HG02678 (cell line): ENCODE results near the gene ENTPD2.

ENCODE experiments used
- ATAC-seq: cut with Tn5 transposase; IDR thresholded peaks from one replicate; pipeline ENCODE4 v1.9.1; 2021; ENCODE audit warnings: mild to moderate bottlenecking, moderate library complexity; ENCODE audit not compliant: unreplicated experiment

Gene ENTPD2

DNA sequence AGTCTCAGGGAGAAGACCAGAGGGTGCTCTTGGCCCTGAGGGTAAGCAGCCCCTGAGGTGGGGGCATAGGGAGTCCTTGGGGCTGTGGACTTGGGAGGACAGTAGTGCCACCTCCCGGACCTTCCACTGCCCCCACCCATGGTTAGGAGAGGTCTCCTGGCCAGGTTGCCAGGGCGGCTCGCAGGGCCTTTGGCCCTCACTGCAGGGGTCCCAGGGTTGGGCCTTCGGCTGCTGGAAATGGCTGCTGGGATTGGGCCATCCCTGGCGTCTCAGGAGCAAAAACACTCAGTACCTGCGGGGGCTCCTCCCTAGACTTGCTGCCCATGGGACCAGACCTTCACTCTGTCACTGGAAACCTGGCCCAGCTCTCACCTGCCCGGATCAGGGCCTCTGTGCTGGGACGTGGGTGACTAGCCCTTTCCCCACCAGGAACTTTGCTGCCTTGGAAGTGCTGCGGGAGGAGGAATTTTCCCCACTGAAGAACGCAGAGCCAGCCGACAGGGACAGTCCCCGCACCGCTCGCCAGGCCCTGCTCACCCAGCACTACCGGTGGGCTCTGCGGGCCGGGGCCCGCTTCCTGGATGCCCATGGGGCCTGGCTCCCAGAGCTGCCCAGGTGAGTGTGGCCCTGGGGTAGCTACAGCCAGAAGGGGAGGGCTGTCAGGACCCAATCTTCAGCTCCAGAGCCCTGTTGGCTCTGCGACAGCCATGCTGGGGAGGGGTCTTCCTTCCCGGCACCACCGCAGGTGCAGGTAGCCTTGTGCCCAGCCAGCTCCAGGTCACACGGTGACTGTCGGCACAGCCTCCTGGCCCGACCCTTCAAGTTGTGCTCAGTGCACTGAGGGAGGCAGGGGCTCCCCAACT, 26.6 kb upstream of the ENTPD2 start:
- ATAC-seq: no peak

DNA sequence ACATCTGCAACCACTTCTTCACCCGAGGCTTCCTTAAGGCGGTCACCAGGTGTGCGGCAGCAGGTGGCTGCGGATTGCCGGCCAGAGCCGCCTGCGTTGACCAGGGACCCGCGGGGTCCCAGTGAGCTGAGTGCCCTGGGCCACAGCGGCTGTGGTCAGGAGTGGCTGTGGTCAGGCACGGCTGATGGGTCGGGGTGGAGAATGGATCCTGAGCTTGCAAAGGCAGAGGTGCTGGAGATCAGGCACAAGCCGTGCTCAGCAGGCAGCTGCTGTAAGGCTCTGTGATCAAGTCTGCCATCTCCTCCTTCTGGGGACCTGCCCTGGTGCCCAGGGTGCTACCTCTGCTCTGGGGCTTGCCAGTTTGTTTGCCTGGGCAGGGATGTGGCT, 25.5 kb upstream of the ENTPD2 start:
- ATAC-seq: no peak

DNA sequence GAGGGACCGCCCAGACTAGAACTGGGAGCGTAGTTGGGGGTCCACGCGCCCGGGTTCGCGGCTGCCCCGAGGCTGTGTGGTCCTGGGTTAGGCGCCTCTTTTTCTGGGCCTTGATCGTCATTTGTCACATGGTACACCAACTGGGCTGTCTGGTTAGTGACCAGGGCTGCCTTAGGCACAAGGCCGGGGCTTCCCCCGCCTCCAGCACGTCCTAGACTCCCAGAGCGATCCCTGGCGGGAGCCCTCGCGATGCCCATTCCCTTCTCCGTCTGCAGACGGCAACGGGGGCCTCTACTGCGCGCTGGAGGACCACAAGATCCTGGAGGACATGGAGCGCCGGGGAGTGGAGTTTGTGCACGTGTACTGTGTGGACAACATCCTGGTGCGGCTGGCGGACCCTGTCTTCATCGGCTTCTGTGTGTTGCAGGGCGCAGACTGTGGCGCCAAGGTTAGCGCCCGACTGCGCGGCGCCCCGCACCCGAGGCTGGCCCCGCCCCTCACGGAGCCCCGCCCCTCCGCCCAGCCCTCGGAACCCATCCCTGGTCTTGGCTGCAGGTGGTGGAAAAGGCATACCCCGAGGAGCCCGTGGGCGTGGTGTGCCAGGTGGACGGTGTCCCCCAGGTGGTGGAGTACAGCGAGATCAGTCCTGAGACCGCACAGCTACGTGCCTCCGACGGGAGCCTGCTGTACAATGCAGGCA, 25.0 kb upstream of the ENTPD2 start:
- ATAC-seq: no peak

DNA sequence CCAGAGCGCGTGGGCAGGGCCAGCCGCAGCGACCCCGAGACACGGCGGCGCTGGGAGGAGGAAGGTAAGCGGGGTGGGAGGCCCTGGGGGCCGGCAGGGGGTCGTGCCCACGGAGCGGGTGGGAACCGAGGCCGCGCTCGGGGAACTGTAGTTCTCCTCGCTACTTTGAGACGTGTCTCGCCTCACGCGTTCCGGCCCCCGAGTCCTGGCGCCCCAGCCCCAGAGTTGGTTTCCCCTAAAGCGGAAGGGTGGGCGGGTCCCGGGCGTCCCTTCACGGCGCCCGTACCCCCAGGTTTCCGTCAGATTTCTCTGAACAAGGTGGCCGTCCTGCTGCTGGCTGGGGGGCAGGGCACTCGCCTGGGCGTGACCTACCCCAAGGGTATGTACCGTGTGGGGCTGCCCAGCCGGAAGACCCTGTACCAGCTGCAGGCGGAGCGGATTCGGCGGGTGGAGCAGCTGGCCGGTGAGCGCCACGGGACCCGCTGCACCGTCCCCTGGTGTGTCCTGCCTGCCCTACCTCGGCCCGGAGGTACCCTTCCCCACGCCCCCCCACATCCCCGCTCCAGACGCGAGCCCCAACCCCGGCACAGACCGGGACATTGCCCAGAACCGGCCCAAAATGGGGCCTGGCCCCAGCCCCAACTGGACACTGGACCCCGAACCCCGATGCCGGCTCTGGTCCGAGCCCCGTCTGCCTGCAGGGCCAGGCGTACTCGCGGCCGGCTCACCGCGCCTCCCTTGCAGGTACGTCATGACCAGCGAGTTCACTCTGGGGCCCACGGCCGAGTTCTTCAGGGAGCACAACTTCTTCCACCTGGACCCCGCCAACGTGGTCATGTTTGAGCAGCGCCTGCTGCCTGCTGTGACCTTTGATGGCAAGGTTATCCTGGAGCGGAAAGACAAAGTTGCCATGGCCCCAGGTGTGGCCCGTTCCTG, 24.2 kb upstream of the ENTPD2 start:
- peak; percentile 30 for ATAC-seq

DNA sequence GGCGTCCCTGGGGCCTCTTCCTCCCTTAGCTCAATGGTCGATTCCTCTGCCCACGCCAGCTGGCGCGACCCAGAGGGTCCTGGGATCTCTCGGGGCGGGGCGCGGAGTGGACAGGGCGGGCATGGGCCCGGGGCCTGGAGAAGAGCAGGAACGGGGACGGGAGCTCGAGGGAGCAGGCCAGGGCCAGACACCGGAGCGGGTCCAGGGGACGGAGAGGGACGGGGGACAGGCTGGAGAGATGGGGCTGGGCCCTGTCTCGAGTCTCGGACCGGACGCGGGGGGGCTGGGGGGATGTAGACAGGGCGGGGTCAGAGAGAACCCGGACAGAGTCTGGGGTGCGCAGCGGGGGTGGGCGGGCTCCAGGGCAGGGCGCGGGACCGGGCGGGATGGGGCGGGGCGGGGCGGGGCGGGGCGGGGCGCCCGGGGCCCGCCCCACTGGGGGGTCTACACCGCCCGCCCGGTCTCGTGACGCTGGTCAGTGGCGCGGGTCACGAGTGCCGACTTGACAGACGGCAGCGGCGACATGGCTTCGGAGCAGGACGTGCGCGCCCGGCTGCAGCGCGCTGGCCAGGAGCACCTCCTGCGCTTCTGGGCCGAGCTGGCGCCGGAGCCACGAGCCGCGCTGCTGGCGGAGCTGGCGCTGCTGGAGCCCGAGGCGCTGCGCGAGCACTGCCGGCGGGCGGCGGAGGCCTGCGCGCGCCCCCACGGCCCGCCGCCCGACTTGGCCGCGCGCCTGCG, 23.3 kb upstream of the ENTPD2 start, which contains the start of gene UAP1L1:
UAP1L1 (plus strand) TSS at position 508 of the 738 bp plus-strand sequence; CDS start at position 524, 16 bp downstream.
- peak; percentile 69 for ATAC-seq

DNA sequence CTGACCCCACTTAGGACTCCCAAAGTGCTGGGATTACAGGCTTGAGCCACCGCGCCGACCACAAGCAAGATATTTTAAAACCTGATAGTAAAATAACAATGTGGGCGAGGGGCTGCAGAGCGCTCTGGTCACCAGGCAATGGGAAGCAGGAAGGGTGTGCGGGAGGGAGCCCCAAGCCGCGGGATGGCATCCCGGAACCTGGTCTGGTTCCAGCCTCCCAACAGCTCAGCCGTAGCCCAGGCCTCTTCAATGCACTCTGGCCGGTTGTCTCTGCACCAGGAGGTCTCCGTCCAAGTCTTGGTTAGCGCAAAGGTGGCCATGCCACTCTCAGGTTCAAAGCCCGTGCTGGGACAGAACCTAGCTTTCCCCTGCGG, 22.8 kb upstream of the ENTPD2 start:
- ATAC-seq: peak; percentile 12

DNA sequence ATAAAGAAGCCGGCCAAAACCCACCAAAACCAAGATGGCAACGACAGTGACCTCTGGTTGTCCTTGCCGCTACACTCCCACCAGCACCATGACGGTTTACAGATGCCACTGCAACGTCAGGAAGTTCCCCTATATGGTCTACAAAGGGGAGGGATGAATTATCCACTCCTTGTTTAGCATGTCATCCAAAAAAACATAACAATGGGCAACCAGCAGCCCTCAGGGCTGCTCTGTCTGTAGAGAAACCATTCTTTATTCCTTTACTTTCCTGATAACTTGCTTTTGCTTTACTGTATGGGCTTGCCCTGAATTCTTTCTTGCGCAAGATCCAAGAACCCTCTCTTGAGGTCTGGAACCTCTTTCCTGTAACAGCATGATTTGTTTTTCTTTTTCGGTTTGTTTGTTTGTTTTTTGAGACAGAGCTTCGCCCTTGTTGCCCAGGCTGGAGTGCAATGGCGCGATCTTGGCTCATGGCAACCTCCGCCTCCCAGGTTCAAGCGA, 21.5 kb upstream of the ENTPD2 start:
- no peak for ATAC-seq

DNA sequence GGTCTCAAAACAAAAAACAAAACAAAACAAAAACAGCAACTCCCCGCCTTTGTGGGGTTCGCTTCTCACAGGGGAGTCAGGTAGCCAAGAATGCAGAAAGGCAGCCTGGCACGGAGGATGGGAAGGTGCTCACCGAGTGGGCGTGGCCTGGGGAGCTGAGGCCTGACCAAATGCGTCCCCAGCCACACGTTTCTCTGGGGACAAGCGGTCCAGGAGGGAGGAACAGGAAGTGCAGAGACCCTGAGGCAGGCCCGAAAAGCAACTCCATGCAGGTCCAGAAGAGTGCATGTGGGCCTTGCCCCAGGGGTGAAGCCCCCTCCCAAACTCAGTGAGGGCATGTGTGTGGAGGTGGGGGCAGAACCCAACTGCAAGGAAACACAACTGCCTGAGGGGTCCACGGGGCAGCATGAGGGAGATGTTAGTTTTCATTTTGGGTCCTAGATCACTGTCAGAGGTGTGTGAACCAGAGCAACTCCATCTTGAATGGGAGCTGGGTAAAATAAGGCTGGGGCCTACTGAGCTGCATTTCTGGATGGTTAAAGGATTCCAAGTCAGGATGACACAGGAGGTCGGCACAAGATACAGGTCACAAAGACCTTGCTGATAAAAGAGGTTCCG, 20.9 kb upstream of the ENTPD2 start:
- no peak for ATAC-seq

DNA sequence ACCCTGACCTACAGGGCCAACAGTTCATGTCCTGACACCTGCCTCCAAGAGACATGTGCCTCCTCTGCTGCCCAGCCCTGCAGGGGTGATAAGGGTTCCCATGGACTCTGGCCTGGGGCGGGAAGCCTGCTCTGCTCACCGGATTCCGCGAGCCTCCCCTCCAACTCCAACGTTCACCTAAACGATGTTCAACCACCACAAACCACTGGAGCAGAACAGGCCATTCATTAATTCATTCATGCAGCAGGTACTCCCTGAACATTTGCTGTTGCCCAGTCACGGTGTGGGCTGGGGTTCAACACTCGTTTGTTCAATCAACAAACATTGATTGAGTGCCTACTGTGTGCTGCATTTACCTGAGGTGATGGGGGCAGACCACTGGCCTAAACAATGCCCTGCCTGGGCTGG, 20.1 kb upstream of the ENTPD2 start:
- ATAC-seq: no peak

DNA sequence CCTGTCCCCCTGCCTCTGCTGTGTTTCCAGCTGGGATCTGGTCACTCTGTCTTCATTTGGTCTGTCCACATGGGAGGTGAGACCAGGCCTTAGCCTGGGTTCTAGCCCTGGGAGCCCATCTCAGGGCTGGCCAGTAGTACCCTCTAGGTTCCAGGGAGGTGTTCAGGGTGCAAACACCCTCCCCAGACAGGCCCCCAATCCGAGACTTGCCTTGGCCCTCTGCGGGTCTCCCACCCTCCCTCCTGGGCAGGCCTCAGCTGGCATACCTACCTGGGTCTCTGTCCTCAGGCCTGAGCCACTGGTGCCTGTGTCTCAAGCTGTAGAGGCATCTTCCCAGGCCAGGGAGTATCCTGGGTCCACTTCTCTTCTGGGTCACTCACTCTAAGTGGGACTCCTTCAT, 17.4 kb upstream of the ENTPD2 start:
- no peak for ATAC-seq

DNA sequence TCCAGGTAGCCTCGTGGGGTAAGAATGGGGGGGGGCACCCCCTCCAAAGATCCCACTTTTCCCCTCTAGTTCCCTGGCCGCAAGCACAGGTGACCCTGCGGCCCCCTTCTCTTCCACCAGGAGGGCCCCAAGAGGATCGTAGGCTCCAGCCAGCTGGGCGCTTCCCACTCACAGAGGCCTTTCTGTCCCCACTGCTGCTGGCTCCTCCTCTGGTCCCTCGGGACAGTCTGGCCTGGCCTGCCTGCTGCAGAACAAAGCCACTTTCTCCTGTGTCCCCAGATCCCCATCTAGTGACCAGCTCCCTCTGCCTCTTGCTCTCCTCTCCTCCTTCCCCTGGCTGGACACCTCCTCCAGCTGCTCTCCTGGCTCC, 17.0 kb upstream of the ENTPD2 start:
- ATAC-seq: peak; percentile 8

DNA sequence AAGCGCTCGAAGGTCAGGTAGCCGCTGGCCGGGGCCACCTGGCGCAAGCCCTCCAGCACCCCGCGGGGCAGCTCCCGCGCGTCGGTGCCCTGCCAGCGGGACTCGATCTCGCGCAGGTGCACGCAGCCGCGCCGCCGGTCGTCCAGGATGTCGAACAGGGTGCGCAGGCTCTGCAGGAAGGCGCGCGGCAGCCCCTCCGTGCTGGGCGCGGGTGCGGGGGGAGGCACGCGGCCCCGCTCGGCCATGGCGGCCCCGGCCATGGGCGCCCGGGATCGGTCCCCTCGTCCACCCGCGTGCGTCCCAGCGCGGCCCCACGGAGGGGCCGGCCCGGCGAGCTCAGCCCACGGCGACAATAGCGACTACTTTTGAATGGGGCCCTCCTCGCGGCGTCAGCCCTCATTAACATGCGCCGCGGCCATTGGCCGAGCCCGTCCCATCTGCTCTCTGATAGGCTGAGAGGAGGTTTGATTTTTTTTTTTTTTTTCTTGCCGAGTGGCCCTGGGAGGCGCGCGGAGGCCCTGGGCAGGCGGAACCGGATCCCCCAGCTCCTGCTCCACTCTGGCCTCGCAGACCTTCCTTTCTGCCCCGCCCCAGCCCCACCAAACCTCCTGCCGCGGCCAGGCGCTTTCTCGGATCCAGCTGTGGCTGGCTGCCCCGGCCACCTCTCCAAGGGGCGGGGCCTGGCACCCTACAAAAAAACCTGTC, 16.5 kb upstream of the ENTPD2 start, which contains the start of gene SAPCD2:
SAPCD2 (minus strand) TSS at position 357 of the 705 bp plus-strand sequence; CDS start at position 260, 97 bp downstream.
- ATAC-seq: peak; percentile 82

DNA sequence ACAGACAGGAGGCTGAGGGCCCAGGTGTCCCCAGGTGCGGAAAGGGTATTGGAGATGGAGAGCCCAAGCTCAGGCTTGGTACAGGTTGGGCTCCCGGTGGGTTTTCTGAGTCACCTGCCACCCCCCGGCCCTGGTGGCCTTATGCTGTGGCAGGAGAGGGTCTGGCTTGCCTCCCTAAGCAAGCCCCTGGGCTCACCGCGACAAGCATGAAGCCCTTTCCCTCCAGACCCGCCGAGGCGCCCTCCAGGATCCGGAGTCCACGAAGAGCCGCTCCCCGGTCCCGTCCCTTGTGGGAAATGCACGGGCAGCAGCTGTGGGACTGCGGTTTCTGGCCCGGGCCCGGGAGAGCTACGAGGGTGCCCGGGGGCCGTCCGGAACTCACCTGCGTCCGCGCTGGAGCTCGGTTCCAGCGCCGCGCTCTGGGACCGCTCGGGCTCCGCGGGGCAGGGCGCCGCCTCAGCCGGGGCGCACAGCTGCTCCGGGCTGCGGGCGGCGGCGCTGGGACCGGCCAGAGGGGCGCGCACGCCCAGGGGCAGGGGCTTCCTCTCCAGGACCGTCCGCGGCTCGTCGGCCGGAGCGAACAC, 15.7 kb upstream of the ENTPD2 start:
- peak; percentile 15 for ATAC-seq

DNA sequence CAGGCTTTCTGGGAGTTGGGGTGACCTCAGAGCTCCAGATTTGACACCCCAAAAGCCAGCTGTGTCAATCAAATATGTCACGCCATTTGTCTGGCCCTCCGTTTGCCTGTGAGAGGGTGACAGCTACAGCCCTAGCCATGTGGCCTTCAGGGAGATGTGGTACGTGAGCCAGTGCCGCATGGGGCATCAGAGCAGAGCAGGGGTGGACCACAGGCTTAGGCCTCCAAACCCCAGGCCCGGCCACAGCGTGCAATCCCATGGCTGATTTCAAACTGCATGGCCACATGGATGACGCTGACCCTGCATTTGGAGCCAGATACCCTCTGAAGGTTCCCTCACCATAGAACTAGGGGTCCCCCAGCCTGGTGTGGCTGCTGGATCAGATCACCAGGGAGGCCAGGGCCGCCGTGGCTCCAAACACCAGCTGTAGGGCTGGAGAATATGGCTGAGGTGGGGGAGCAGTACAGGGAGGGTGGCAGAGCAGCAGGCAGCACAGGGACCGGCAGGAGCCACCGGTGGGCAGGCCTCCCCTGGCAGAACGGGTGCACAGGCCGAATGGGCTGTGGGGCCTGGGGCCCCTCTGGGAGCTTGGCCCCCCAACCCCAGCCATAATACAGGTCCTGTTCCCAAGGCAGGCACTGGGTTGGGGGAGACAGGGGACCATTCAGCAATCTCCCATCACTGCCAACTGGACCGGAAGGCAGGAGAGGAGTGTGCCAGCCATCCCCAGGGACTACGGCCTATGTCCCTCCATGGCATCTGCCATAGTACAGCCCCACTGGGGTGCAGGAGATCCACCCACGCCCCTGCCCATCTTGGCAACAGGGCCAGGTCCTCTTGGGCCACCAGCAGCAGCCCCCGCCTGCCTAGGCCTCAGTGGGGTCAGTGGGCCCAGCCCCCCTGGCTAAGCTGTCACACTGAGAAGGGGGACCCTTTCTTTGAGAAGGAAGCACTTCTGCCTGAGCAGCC, 15.0 kb upstream of the ENTPD2 start:
- ATAC-seq: no peak

DNA sequence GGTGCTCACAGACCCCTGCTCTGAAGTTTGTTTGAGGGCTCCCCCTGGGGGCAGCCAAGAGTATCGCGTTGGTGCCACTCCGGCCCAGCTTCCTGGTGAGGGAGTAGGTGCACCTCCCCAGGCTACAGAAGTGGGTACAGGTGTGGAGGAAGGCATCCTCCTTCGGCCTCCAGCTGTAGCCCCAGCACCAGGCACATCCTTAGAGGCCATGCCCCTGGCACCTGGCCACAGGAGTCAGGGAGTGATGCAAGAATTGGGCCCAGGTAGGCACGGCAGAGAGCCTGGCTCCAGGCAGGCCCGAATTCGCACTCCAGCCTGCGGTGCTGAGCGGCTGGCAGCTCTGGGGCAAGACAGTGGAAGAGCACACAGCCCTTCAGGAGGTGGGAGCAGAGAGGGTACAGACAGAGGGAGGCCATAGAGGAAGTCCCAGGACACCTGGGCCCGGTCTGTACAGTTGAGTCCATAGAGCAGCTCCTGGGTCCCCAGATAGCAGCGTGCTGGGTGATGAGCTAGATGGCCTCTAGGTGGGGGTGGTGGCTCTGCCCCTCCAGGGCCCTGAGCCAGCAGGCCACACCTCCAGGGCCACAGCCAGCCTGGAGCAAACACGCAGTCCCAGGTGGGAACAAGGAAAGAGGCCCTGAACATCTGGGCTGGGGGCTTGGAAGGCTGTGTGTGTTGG, 14.1 kb upstream of the ENTPD2 start:
- peak; percentile 35 for ATAC-seq

DNA sequence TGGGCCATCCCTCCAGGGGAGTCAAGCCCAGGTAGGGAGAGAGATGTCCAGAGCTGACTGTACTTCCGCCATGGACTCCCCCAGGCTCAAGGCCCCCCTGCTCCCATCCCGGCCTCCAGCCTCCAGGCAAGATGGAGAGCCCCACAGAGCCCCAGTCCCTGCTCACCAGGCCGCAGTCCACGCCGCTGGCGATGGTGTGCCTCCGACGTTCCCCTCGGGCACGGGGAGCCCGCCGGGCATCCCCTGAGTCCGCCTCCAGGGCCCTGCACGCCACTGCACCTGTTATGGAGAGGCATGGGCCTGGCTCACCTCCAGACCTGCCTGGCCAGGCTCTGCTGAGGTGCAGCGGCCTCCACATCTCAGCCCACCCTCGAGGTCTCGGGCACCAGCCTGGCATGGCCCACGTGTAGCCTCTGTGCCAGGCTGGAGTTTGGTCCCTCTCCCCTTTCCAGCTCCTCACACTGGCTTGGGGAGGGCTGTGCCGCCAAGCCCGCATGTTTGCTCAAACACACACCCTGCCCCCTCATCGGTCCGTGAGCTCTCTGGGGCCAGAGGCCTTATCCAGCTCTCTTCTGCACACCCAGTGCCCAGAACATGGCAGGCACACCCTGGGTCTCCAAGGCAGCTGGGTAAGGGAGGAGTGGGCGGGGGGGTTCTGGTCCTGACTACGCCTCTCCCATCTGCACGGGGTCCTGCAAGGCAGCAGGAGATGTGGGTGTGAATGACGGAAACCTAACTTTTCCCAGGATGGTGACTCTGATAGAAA, 12.4 kb upstream of the ENTPD2 start:
- ATAC-seq: no peak
